ENCODE data around the gene DNAJC1.

The DNAJC1 gene

GRCh38 chr10:21959998-21960397 lies 43.5 kb downstream of the DNAJC1 start:
- no peak for DNase-seq (ENCODE audit: low spot score)
- no peak overlapping the region for H3K27ac ChIP-seq
- H3K4me3 ChIP-seq, result no peak overlapping the region
- no peak for TF ChIP-seq CTCF (IDR thresholded peaks at IDR 0.05)

GRCh38 chr10:21954690-21955089 lies 48.8 kb downstream of the DNAJC1 start:
- Histone ChIP-seq H3K4me3 (no peak overlapping the region), H3K27ac (no peak overlapping the region)
- DNase-seq (ENCODE audit: low spot score), result no peak
- no peak for TF ChIP-seq CTCF (IDR thresholded peaks at IDR 0.05)

GRCh38 chr10:21954132-21954531 lies 49.4 kb downstream of the DNAJC1 start:
- Histone ChIP-seq H3K4me3 (no peak overlapping the region), H3K27ac (no peak overlapping the region)
- TF ChIP-seq CTCF (IDR thresholded peaks at IDR 0.05), result no peak
- no peak for DNase-seq (ENCODE audit: low spot score)

- no peak for DNase-seq (ENCODE audit: low spot score)
- Histone ChIP-seq H3K4me3 (no peak overlapping the region), H3K27ac (no peak overlapping the region)
- no peak for TF ChIP-seq CTCF (IDR thresholded peaks at IDR 0.05)
Observed at GRCh38 chr10:21953585-21954057, 49.9 kb downstream of the DNAJC1 start.

GRCh38 chr10:21950566-21950965 lies 53.0 kb downstream of the DNAJC1 start:
- TF ChIP-seq CTCF (IDR thresholded peaks at IDR 0.05), result no peak
- no peak for DNase-seq (ENCODE audit: low spot score)
- H3K27ac ChIP-seq, result no peak overlapping the region

GRCh38 chr10:21946946-21947345 lies 56.6 kb downstream of the DNAJC1 start:
- no peak for DNase-seq (ENCODE audit: low spot score)
- TF ChIP-seq CTCF (IDR thresholded peaks at IDR 0.05), result no peak
- no peak overlapping the region for H3K27ac ChIP-seq
- no peak overlapping the region for H3K4me3 ChIP-seq

More at GRCh38 chr10:21950566-21950965, 53.0 kb downstream of the DNAJC1 start:
- H3K4me3 ChIP-seq, result no peak overlapping the region

- TF ChIP-seq CTCF (IDR thresholded peaks at IDR 0.05), result no peak
- DNase-seq (ENCODE audit: low spot score), result no peak
- Histone ChIP-seq H3K4me3 (no peak overlapping the region), H3K27ac (no peak overlapping the region)
Observed at GRCh38 chr10:21944727-21945386, 58.7 kb downstream of the DNAJC1 start.
